Erythroblast (primary cell): ENCODE results near the gene SELENON.

ENCODE experiments used
- DNase-seq, 2 experiments: peaks; one replicate each; lab custom pipeline; 2025; lab: John Stamatoyannopoulos, UW
- GATA1 ChIP-seq: IDR thresholded peaks from 2 replicates; pipeline ENCODE4 v1.6.1; 2011; ENCODE audit warnings: low read depth, mild to moderate bottlenecking, control low read depth, low read length, moderate library complexity
- POLR2A ChIP-seq: IDR thresholded peaks from 2 replicates; pipeline ENCODE4 v1.6.1; 2011; ENCODE audit warnings: mild to moderate bottlenecking, low read length

The SELENON gene

DNA sequence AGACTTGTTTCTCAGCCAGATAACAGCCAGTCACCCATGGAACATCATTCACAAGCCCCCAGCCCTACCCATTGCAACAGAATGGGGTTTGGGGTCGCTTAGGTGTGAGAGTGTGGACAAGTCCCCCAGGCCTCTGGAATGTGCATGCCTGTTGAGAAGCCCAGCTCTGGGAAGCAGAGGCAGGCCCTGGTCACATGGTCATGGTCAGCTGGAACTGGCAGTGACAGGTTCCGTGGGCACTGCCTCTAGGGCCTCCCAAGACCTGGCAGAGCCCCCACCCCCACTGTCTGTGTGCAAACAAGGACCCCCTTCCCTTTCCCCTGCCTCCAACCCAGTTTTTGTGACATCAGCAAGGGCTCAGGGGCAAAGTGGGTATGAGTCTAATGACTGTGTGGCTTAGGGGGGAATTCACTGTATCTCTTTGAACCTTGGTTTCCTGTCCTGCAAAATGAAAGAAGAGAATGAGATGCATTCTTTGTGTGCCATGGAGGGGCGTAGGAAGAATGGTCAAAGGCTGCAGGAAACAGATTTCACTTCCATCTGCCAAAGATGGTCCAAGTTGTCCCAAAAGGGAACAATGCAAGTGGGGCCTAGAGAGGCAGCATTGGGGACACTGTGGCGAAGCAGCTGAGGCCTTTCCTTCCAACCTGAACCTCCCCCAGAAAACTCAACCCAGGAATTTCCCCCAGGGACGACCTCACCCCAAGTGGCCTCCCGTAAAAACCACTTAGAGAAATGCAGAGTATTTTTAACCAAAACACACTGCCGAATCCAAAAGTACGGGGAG, 34.7 kb upstream of the SELENON start:
- TF ChIP-seq GATA1 (no peak), POLR2A (no peak)

DNA sequence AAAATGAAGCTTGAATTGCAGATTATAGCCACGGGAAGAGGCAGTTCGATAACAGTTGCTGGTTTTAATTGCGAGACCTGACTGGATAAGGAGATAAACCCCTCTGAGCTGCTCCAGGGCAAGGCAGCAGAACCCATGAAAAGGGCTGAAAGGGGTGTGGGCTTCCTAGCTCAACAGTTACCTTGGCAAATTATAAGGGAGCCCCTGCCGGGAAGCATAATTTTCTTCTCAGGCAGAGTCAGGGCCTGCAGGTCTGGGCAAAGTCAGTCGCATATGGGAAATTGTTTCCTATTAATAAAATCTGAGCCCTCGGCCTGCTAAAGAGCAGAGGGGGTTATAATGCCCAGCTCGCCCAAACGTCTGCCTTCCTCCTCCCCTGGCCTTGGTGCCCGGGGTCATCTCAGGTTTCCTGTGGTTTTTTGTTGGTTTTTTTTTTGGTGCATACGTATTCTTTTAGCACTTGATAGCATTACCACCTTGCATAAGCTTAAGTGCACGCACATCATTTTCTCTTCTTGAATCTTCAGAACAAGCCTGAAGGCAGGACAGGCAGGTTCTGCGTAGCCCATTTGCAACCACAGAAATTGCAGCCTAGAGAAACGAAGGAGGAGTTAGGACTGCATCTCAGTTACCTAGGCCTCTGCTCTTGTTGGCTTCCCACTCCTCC, 33.9 kb upstream of the SELENON start:
- peak in 1 of 2 experiments; percentile 11 for DNase-seq
- TF ChIP-seq GATA1 (no peak), POLR2A (no peak)

More for the DNA sequence above, 34.7 kb upstream of the SELENON start:
- no peak for DNase-seq

DNA sequence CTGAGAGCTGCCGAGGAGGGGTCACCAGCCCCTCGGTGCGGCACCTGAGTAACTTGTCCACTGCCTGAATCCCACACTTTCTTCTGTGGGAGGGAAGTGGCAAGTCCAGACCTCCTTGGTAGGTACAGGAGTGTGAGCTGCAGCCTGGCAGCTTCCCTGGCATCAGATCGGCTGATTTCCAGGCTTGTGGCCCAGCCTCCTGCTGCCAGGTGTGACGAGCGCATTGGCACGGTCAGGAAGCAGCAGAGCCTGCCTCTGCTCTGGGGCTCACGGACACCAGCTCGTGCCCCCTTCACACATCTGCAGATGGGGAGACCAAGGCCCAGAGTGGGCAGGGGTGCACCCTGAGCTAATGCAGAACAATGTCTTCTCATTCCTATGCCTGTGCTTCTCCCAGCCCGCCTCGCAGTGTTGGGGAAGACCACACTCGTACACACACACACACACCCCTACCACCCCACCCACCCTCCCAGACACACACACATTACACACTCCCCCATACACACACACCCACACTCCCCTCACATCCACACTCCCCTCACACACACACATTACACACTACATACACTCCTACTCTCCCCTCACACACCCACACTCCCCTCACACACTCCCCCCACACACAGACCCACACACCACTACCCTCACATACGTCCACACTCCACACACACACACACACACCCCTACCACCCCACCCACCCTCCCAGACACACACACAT, 33.1 kb upstream of the SELENON start:
- TF ChIP-seq POLR2A (no peak), GATA1 (no peak)
- DNase-seq, result no peak

DNA sequence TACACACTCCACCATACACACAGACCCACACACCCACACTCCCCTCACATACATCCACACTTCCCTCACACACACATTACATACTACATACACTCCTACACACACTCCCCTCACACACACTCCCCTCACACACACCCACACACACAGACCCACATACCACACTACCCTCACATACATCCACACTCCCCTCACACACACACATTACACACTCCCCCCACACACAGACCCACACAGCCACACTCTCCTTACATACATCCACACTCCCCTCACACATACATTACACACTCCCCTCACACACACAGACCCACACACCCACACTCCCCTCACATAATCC, 32.6 kb upstream of the SELENON start:
- TF ChIP-seq GATA1 (no peak), POLR2A (no peak)
- no peak for DNase-seq

DNA sequence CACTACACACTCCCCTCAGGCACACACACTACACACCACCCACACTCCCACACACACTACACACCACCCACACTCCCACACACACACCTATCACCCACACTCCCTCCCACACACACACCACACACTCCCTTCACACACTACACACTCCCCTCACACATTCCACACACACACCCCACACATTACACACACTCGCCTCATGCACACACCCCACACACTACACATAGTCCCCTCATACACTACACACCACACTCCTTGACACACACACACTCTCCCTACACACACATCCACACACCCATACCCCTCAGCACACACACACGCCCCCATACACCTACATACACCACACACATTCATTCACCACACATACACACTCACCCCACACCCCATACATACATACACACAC, 31.0 kb upstream of the SELENON start:
- DNase-seq, result no peak
- TF ChIP-seq GATA1, result no peak

DNA sequence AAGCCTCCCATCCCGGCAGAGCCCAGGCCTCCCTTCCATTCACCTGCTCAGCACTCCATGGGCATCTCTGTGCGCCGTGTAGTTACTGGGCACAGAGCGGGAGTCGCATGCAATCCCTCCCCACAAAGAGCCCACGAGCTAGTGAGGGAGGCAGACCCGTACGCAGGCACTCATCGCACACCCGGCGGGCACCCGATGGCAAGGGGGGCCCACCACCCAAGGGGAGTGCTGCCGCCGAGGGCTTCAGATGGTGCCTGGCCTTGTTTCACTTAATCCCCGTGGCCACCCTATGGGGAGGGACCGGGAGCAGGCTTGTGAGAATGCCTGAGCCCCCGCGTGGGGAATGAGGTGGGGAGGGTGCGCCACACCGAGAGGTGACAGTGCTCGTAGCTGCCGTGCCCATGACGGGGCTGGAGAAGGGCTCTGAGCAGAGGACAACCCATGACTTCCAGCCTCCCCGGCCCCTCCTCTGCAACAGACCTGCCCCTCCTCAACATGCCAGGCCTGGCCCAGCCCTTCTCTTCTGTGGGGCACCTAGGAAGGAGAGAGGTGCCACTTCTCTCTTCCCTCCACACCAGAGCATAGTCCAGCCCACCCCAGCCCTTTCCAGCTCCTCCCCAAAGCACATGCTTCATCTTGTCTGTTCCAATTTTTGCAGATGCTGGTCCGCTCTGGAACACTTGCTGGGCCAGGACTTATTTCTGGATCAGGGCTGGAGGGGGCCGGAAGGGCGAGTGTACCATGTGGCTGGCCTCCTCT, 30.2 kb upstream of the SELENON start:
- DNase-seq, result no peak
- TF ChIP-seq GATA1 (no peak), POLR2A (no peak)

DNA sequence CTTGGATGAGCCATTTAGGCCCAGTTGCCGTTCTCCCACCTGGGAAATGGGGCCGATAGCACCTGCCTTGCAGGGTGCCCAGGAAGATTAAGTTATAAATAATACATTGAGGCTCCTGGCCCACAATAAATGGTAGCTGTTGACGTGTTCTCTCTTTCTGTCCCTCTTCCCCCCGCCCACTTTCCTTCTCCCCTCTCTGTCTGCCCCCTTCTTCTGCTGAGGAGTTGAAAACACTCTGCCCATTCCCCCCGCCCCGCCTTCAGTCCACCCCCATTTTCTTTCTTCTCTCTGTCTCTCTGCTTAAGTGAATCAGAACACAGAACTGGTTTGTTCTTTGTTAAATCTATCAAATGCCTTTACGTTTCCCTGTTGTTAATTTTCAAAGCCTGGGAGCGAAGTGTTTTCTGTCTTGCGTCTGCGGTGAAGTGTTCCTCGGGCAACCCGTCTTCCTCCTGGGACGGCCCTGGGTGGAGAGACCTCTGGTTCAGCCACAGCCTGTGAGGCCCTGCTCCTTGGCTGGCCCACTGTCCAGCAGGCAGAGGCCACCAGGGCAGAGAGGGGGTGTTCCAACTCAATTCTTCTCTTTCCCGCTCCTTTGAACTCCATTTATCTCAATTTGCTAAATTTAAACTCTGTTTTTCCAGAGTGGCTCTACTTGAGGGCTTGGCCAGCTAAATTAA, 29.3 kb upstream of the SELENON start:
- TF ChIP-seq POLR2A (no peak), GATA1 (no peak)
- DNase-seq, result no peak

DNA sequence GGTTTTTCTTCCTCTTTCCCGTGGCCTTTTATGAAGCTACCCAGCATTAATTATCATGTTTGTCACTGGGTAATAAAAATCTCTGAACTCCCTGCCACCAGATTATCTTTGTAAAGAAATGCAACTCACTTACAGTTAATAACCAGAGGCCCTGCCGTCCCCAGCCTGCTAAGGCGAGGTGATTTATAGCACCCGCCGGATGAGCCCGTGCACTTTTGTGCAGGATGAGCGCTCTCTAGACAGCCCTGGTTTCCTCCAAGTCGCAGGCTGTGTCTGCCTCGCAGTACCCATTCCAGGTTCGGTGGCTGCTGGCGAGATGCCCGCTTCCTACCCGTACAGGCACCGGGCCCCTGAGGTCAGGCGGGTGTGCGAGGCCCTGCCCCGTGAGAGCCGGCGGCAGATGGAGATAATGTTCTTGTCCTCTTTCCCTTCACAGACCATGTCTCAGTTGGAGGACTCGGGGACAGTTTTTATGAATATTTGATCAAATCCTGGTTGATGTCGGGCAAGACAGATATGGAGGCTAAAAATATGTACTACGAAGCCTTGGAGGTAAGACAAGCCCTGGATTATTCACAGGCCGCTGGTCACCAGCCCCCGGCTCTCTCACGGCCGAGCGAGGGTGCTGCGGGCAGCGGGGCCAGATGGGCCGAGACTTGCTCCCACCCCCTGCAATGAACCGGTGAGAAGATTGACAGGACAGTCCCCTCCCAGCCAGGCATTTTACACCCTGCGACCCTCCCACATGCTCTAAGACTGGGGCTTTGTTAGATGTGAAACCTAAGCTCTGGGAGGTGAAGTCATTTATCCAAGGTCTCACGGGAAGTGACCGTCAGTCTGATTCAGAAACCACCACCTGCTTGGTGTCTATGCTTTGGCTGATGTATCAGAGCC, 28.5 kb upstream of the SELENON start:
- TF ChIP-seq GATA1 (no peak), POLR2A (no peak)
- DNase-seq, result peak in 1 of 2 experiments; percentile 36

DNA sequence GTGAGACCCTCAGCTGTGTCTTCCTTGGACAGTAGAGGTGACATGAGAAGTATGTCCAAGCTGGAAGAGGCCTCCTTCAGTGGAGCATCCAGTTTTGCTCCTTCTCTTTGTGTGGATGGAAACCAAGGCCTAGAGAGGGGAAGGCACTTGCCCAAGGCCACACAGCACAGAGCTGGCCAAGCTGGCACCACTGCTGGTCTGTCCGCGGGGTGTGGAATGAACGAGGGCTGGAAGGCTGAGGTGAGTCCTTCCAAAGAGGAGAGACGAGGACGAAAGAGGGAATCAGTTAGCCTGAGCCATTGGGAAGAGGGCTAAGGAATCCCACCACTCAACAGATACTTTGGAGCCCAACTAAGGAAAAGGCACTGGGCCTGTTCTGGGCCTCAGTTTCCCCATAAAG, 27.8 kb upstream of the SELENON start:
- TF ChIP-seq GATA1 (no peak), POLR2A (no peak)
- no peak for DNase-seq

DNA sequence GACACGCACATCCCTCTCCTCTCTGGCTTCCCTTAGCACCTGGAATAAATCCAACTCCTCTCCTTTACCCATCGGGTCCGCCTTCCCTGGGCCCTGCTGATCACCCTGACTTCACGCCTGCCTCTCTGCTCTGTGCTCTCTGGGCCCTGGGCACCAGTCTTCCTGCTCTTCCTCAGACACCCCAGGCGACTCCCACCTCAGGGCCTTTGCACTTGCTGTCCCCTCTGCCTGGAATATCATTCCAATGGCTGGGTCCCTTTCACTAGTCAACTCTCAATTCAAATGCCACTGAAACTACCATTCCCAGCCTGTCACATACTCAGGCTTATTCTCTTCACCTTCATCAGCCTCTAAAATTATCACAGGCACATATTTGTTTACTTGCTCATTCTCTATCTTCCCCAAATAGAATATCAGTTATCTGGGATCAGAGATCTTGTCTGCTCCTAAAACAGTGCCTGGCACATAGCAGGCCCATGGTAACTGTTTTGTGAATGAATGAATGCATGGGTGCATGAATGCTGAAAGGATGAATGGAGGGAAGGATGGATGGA, 27.2 kb upstream of the SELENON start:
- TF ChIP-seq GATA1, result no peak
- no peak for TF ChIP-seq POLR2A

DNA sequence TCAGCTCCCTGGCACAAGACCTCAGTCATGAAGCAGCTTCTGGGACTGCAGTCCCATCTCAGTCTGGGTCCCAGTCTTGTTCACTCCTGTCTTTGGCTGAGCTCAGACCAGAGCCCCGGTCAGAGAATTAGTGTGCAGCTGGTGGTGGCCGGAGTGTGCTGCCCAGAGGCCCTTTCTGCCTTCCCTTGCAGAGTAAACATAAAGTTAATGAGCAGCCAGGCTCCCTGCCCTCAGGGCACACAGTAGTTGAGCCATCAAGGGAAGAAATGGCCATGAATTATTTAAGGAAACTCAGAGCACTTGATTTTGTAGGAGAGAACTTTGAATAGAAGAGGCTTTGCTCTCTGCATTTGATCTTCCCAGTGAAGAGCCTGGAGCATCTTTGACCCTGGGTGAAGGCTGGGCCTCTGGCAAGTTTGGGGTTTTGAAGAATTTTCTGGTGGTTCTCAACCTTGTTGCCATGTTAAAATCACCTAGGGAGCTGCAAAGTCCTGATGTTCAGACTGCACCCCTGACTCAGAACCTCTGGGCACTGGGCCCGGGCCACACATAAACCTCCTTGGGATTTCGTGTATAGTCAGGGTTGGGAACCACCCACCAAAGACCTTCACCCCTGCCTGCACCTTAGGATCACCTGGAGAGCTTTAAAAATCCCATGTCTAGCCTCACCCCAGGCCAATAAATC, 26.4 kb upstream of the SELENON start:
- DNase-seq, result no peak
- no peak for TF ChIP-seq GATA1
- TF ChIP-seq POLR2A, result no peak

More for the DNA sequence above, 27.2 kb upstream of the SELENON start:
- DNase-seq, result no peak
